NCI-H146 treated with DMSO at 0.1 percent for 48 hours (cell line): ENCODE data around the gene CFAP61.

Experiments
- DNase-seq: peaks from one replicate; lab custom pipeline; 2025; ENCODE audit not compliant: unreplicated experiment; lab: John Stamatoyannopoulos, UW

The CFAP61 gene

GRCh38 chr20:20266552-20266951 lies 214.2 kb downstream of the CFAP61 start:
- DNase-seq = no peak

DNA sequence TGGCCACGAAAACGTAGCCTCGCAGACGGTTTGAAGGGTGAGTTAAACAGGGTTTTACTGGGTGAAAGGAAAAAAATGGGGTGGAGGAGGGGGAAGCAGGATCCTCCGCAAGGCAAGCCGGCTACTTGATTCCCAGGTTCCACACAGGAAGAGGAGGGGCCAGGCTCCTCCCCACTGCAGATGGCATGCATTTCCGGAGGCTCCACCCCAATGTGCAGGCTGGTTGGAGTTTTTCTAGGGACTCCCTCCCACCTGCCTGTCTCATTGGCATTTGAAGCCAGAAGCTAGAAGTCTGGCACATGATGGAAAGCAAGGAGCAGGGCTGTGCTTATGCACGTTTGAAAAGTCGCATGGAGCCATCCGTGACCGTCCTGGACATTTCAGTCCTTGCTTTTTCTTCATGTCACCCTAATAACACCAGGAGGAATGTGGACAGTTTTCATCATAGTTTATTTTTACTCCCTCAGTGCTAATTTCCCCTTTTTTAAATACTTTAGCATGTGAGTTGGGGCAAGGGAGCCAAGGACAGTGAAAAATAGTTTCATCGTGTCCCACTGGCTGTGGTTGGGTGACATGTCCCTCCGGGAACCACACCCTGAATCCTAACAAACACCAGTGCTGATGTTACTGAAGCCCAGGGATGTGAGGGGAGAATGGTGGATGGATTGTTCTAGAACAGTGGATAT lies 215.5 kb downstream of the CFAP61 start:
- no peak for DNase-seq

DNA sequence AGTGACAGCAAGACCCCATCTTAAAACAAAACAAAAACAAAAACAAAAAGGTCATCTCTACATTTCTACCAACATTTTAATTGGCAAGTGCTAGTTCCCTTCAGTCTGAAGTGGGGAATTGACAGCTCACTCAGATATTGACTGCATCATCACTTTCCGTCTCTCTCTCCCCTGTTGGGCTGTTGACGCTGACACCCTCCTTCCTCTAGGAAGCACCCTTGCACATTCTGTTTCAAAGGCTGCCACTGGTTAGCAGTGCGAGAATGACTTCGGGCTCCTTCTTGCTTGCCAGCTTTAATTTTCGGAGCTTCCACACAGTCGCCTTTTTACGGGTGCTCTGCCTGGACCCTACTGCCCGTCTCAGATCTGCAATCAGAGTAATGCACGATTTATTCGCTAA lies 218.9 kb downstream of the CFAP61 start:
- DNase-seq = no peak

GRCh38 chr20:20272686-20273085 lies 220.4 kb downstream of the CFAP61 start:
- DNase-seq = no peak

DNA sequence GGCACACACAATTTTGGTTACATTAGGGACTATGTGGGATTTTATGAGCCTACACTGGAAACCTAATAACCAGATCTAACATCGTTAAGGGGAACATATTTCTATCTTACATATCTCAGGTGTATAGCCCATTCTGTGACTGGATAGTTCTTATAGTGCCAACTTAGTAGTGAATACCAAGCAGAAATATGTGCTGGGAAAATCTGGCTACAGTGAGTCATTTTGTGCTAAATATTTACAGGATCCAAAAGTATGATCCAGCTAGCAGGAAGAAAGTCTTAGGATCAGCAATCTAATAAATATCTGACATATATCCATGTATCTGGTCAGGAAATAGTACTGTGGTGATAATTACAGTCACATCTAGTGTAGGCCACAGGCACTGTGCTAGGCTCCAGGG lies 221.0 kb downstream of the CFAP61 start:
- no peak for DNase-seq

GRCh38 chr20:20274821-20275220 lies 222.5 kb downstream of the CFAP61 start:
- no peak for DNase-seq

- no peak for DNase-seq
Measured at GRCh38 chr20:20275636-20276035, 223.3 kb downstream of the CFAP61 start.

GRCh38 chr20:20276811-20277530 lies 224.6 kb downstream of the CFAP61 start:
- no peak for DNase-seq

- no peak for DNase-seq
Measured at GRCh38 chr20:20277894-20278335, 225.6 kb downstream of the CFAP61 start.

- DNase-seq = no peak
Measured at GRCh38 chr20:20286061-20286460, 233.7 kb downstream of the CFAP61 start.

GRCh38 chr20:20289331-20289730 lies 237.0 kb downstream of the CFAP61 start:
- DNase-seq = no peak

GRCh38 chr20:20292472-20292871 lies 240.1 kb downstream of the CFAP61 start:
- DNase-seq = no peak

DNA sequence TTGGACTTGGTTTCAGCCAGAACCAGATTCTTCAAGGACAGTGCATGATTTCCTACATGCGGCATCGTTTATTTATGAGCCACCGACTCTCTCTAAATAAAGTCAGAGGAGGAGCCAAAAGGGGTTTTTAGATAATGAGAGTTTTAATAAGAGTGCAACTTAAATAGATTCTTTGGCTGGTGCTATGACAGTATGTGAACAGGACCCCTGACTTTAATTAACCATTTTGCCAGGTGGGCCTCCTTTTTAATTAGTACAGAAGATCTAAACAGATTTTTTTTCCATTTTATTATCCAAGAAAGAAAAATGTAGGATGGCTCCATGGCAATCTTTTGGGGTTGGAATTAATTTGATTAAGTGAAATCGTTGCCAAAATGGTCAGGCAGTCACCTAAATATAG lies 240.8 kb downstream of the CFAP61 start:
- DNase-seq = no peak

- no peak for DNase-seq
Measured at GRCh38 chr20:20293691-20294385, 241.5 kb downstream of the CFAP61 start.

- no peak for DNase-seq
Measured at GRCh38 chr20:20295621-20296498, 243.5 kb downstream of the CFAP61 start.

DNA sequence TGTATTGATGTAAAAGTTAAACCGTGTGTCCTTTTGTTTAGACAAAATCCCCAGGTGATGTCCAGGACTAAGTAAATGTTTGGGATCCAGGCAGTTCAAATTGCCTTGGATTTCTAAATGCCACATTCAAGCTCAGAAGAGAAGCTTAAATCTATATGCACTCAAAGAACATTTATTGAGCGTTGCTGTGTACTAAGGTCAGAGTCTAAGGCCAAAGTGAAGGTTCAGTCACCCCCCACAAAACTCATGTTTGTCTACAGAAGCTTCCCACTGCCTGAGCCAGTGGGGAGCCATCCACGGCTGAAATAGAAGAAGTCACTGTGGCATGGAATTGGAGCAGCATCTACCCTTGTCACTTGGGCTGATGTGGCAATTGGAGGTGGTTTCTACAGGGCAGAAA lies 244.8 kb downstream of the CFAP61 start:
- DNase-seq = peak; percentile 69

- DNase-seq = peak; percentile 10
Measured at GRCh38 chr20:20297752-20298151, 245.4 kb downstream of the CFAP61 start.

DNA sequence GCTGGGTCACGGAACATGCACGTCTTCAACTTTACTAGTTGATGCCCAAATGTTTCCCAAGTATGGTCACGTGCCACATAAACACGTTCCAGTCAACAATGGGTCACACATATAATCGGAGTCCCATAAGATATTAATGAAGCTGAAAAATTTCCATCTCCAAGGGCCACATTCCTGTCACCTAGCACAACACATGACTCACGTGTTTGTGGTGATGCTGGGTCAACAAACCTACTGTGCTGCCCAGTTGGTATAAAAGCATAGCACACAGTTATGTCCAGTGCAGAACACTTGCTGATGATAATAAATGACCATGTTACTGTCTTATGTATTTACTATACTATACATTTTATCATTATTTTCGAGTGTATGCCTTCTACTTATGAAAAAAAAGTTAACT lies 247.6 kb downstream of the CFAP61 start:
- no peak for DNase-seq

DNA sequence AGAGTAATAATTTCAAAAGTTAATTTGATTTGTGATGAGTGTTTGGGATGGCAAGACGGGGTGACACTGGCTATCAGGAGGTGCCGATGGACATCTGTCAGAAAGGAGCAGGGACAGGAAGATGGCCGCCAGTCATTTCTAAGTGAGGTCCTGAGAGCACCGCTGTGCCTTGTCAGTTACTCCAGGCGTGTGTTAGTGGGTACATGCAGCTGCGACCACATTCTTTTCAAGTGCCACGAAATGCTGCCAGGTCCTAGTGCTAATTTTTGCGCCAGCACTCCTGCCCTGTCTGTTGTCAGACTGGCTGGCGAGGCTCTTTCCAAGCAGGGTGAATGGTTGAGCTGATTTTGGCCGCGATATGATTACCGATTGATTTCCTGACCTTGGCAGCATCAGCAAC lies 251.0 kb downstream of the CFAP61 start:
- no peak for DNase-seq

DNA sequence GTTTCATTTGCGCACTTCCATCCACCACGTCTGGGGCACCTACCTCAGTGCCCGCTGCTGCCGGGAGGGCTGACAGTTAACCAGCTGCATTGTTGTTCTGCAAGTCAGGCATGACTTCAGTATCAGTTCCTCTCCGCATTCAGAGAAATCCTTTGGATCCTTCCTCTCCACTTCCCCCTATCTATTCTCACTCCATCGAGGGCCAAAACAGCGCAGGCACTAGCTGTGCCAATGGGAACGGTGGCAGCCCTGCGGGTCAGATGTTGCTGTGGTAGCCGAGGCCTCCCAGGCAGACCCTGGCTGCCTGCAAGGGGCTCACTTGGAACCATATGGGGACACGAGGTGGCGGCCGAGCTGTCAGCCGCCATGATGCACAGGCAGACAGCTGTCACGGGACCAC lies 251.4 kb downstream of the CFAP61 start:
- no peak for DNase-seq

DNA sequence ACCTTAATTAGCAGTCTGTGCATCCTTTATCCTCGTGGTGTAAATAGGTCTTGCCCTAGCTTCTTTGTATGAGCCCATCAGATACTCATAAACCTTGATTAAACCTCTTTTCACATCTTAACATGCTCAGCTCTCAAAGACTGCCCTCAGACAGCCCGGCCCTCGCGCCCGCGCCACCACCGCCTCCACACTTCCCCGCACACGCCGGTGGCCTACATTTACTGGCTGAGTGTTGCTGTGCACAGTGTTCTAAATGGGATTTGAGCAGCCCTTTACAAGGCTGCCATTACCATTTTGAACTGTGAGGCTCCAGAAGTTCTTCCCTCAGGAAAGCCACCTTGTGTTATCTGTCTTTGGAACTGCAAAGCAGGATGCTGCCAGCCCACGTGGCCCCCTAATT lies 252.6 kb downstream of the CFAP61 start:
- no peak for DNase-seq
